MCF 10A (cell line): ENCODE data around the gene PRKG1. TPM values are rescaled to one million over a fixed set of nuclear protein-coding genes. Genes with fewer than 3 reads are reported as not detected.

Experiments
- BruUV-seq: library from RNA; stranded (reverse); fragments of 400-500 nt; replicated peaks from 2 replicates; lab custom pipeline; 2021; lab: Mats Ljungman, UMichigan
- CTCF ChIA-PET: fragments of 300-600 bp; sonication (Branson Sonifier 250); formaldehyde crosslinking; extraction: SDS; loops from one replicate; lab custom pipeline; 2021; ENCODE audit warnings: antibody characterized with exemption, inconsistent platforms; lab: Yijun Ruan, JAX
- POLR2A ChIA-PET: fragments of 300-600, 350-650 bp; sonication (Branson Sonifier 250); formaldehyde crosslinking; extraction: SDS; loops from one replicate; lab custom pipeline; 2020; ENCODE audit warnings: antibody characterized with exemption, inconsistent platforms; lab: Yijun Ruan, JAX
- DNase-seq: peaks from one replicate; pipeline ENCODE4 v3.0.0-alpha.2; 2018; ENCODE audit not compliant: unreplicated experiment
- H3K27ac Mint-ChIP-seq: one replicate; pipeline ENCODE4 v1.8.0; 2022; ENCODE audit warnings: mild to moderate bottlenecking, low read depth, mixed read lengths; ENCODE audit not compliant: unreplicated experiment
- H3K27me3 Mint-ChIP-seq: one replicate; pipeline ENCODE4 v1.8.0; 2022; ENCODE audit warnings: mixed read lengths; ENCODE audit not compliant: insufficient read depth, unreplicated experiment
- H3K36me3 Mint-ChIP-seq: one replicate; pipeline ENCODE4 v1.8.0; 2022; ENCODE audit warnings: mild to moderate bottlenecking, moderate library complexity, mixed read lengths; ENCODE audit not compliant: insufficient read depth, unreplicated experiment
- H3K4me1 Mint-ChIP-seq: one replicate; pipeline ENCODE4 v1.8.0; 2022; ENCODE audit warnings: mixed read lengths; ENCODE audit not compliant: insufficient read depth, unreplicated experiment
- H3K4me3 Mint-ChIP-seq: one replicate; pipeline ENCODE4 v1.8.0; 2022; ENCODE audit warnings: mild to moderate bottlenecking, moderate library complexity, mixed read lengths; ENCODE audit not compliant: unreplicated experiment
- H3K9me3 Mint-ChIP-seq: one replicate; pipeline ENCODE4 v1.8.0; 2022; ENCODE audit warnings: mixed read lengths; ENCODE audit not compliant: unreplicated experiment
- CTCF ChIP-seq: fragments of 200-600 bp; IDR thresholded peaks from one replicate; pipeline ENCODE4 v1.8.0; 2022; ENCODE audit warnings: antibody characterized with exemption, mild to moderate bottlenecking; ENCODE audit not compliant: unreplicated experiment
- intact Hi-C: fragments of 100-400 bp; cut with micrococcal nuclease; formaldehyde crosslinking; loops from 2 replicates; pipeline ENCODE4 v1.14.1; 2022
- total RNA-seq: library from RNA; stranded (reverse); gene quantifications from 2 replicates; pipeline ENCODE4 v1.2.3, GENCODE V29; 2022

Gene PRKG1
- total RNA-seq, 1 experiment from 2014 or later, result 0.09 TPM

GRCh38 chr10:52053497-52053896 is 979.2 kb downstream of the PRKG1 start:
- no peak overlapping the region for H3K27ac Mint-ChIP-seq
- CTCF ChIA-PET, result interaction anchor here (0.7 kb wide), 1 partner anchor 210 kb away, joined by 3 read pairs; no protein-coding TSS in a partner anchor
- no peaks in the 10 kb centered on the region for H3K4me1 Mint-ChIP-seq
- intact Hi-C loops, result no loop called here
- no peak for DNase-seq
- H3K9me3 Mint-ChIP-seq, result no peaks in the 10 kb centered on the region
- H3K36me3 Mint-ChIP-seq, result no peaks in the 10 kb centered on the region
- peaks cover 27% of the 10 kb centered on the region for H3K27me3 Mint-ChIP-seq
- no peak for TF ChIP-seq CTCF
- no TSS peak for BruUV-seq
- no peak overlapping the region for H3K4me3 Mint-ChIP-seq
- POLR2A ChIA-PET, result no interaction called here

- peak; percentile 39 for DNase-seq
- ChIA-PET CTCF (no interaction called here), POLR2A (interaction anchor here (1.0 kb wide), 1 partner anchor 23 kb away, joined by 3 read pairs; no protein-coding TSS in a partner anchor)
- Mint-ChIP-seq H3K4me3 (no peak overlapping the region), H3K9me3 (no peaks in the 10 kb centered on the region), H3K4me1 (no peaks in the 10 kb centered on the region), H3K27ac (no peak overlapping the region), H3K36me3 (no peaks in the 10 kb centered on the region), H3K27me3 (peaks cover 34% of the 10 kb centered on the region)
- intact Hi-C loops, result no loop called here
- BruUV-seq, result no TSS peak
- TF ChIP-seq CTCF, result no peak
Measured at GRCh38 chr10:52056291-52056690, 982.0 kb downstream of the PRKG1 start.

GRCh38 chr10:52059089-52059488 is 984.8 kb downstream of the PRKG1 start:
- ChIA-PET CTCF (no interaction called here), POLR2A (no interaction called here)
- BruUV-seq, result no TSS peak
- no peak for TF ChIP-seq CTCF
- Mint-ChIP-seq H3K27me3 (peaks cover 43% of the 10 kb centered on the region), H3K4me1 (no peaks in the 10 kb centered on the region), H3K36me3 (no peaks in the 10 kb centered on the region), H3K4me3 (no peak overlapping the region), H3K27ac (no peak overlapping the region), H3K9me3 (no peaks in the 10 kb centered on the region)
- intact Hi-C loops, result no loop called here
- no peak for DNase-seq

GRCh38 chr10:52063159-52063558 is 988.9 kb downstream of the PRKG1 start:
- intact Hi-C loops, result no loop called here
- ChIA-PET POLR2A (no interaction called here), CTCF (interaction anchor here (0.6 kb wide), 1 partner anchor 84 kb away, joined by 3 read pairs; no protein-coding TSS in a partner anchor)
- H3K27me3 Mint-ChIP-seq, result peaks cover 40% of the 10 kb centered on the region
- H3K4me1 Mint-ChIP-seq, result no peaks in the 10 kb centered on the region
- BruUV-seq, result no TSS peak
- H3K4me3 Mint-ChIP-seq, result no peak overlapping the region
- TF ChIP-seq CTCF, result no peak
- DNase-seq, result no peak
- no peaks in the 10 kb centered on the region for H3K36me3 Mint-ChIP-seq
- no peaks in the 10 kb centered on the region for H3K9me3 Mint-ChIP-seq
- no peak overlapping the region for H3K27ac Mint-ChIP-seq
